Globus pallidus (tissue), 1 donor: Measurements from ENCODE around the gene DUSP7.

Source experiments
- DNase-seq: peaks from one replicate; pipeline ENCODE4 v3.0.0-alpha.2; 2015; ENCODE audit warnings: low spot score

Gene DUSP7

GRCh38 chr3:52007291-52007690, 49.1 kb downstream of the DUSP7 start:
- no peak for DNase-seq

GRCh38 chr3:52006820-52007133, 49.6 kb downstream of the DUSP7 start:
- DNase-seq = no peak

- no peak for DNase-seq
Measured at GRCh38 chr3:52006017-52006819, 50.2 kb downstream of the DUSP7 start.

GRCh38 chr3:52005571-52005986, 50.8 kb downstream of the DUSP7 start:
- DNase-seq = peak; percentile 52

- no peak for DNase-seq
Measured at GRCh38 chr3:52004906-52005395, 51.4 kb downstream of the DUSP7 start.

- DNase-seq = peak; percentile 83
Measured at GRCh38 chr3:52004163-52004787, 52.1 kb downstream of the DUSP7 start.

- no peak for DNase-seq
Measured at GRCh38 chr3:52002748-52003147, 53.6 kb downstream of the DUSP7 start.

GRCh38 chr3:52001443-52001974, 54.9 kb downstream of the DUSP7 start:
- no peak for DNase-seq

GRCh38 chr3:51999846-52000245, 56.5 kb downstream of the DUSP7 start:
- DNase-seq = no peak
